CD4-positive, alpha-beta T cell treated with Interleukin-10 for 1 hour (primary cell): ENCODE results near the gene NRGN.
A peak's percentile ranks its signal among the peaks of the same experiment; 100 is the strongest.

Experiments
- DNase-seq: peaks from one replicate; pipeline ENCODE4 v3.0.0-alpha.2; 2020

Gene NRGN

DNA sequence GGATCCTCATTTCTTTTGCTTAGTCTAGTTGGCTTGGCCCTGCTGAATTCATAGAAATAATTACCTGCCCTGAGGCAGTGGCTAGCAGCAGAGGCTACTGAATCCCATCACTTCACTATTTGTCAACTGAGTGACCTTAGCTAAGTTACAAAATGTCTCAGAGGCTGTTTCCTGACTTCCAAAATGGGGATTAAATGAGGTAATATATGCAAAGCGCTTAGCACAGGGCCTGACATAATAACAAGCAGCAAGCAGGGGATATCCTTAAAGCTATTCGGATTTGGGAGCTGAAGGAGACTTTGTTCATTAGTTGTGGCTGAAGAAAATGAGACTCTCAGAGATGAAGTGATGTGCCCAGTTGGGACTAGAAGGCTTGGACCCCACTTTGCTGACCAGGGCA is 2.8 kb downstream of the NRGN start:
- DNase-seq: no peak

DNA sequence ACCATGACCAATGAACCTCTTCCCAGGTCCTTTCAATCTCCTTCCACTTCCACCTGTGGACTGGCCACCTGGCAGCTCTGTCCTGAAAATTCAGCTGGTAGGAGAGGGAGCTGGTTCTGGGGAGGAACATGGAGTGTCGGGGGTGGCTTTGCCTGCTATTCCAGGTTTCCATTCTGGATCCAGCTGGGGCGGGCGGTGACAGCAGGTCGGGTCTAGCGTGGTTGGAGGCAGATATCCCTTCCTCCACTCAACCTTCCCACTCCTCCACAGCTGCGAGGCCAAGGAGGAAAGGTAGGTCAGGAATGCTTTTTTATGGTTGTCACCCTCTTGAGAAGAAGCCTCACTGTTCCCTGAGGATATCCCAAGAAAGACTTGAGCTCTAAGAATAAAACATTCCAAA is 3.3 kb downstream of the NRGN start:
- no peak for DNase-seq

DNA sequence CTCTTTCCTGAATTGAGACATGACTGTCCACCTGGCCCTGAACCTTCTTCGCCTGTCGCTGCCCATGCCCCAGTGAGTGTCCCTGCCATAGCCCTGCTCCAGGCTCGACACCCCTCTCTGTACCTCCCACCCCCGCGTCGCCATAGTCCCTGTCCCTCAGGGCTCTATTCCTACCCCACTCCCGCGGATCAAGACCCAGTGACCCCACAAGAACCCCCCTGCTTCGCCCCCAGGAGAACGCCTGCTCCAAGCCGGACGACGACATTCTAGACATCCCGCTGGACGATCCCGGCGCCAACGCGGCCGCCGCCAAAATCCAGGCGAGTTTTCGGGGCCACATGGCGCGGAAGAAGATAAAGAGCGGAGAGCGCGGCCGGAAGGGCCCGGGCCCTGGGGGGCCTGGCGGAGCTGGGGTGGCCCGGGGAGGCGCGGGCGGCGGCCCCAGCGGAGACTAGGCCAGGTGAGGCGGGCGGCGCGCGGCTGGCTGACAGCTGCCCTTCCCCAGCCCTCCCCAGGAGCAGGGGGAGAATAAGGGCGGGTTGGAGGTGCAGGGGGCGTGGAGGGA is 5.6 kb downstream of the NRGN start:
- DNase-seq: no peak

DNA sequence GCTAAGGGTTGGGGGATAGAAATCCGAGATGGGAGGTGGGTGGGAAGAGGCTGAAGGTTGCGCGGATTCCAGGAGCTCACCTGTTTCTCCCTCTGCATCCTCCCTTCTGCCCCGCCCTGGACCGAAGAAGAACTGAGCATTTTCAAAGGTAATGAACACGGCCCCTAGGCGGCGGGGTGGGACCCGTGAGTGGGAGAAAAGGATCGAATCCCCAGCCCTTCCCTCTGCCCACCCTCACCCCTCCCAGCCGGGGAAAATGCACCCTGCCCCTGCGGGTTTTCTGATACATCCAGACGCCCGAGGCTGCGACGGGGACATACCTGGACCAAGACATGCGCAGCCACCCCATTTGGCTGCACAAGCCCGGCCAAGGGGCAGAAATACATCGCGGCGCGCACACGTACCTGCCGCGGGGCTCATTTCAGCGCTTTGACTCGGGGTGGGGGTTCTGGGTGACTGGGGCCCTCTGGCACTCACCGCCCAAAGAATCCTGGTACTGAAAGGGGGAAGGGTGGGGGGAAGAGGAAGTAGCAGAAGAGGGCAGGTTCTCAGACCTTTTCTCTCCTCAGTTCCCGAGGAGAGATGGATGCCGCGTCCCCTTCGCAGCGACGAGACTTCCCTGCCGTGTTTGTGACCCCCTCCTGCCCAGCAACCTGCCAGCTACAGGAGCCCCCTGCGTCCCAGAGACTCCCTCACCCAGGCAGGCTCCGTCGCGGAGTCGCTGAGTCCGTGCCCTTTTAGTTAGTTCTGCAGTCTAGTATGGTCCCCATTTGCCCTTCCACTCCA is 6.3 kb downstream of the NRGN start:
- peak; percentile 44 for DNase-seq

DNA sequence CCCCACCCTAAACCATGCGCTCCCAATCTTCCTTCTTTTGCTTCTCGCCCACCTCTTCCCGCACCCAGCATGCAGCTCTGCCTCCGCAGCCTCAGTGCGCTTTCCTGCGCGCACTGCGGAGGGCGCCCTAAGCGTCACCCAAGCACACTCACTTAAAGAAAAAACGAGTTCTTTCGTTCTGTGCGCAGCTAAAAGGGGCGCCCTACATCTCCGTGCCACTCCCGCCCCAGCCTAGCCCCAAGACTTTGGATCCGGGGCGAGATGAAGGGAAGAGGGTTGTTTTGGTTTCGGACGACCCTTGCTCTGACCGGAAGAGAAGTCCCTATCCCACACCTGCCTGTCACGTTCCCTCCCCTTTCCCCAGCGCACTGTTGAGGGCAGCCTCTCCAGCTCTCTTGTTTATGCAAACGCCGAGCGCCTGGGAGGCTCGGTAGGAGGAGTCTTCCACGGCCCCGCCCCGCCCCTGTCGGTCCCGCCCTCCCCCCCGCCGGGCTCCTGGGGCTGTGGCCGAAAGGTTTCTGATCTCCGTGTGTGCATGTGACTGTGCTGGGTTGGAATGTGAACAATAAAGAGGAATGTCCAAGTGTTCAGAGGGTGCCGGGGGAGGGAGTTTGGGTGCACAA is 7.0 kb downstream of the NRGN start:
- peak; percentile 85 for DNase-seq

DNA sequence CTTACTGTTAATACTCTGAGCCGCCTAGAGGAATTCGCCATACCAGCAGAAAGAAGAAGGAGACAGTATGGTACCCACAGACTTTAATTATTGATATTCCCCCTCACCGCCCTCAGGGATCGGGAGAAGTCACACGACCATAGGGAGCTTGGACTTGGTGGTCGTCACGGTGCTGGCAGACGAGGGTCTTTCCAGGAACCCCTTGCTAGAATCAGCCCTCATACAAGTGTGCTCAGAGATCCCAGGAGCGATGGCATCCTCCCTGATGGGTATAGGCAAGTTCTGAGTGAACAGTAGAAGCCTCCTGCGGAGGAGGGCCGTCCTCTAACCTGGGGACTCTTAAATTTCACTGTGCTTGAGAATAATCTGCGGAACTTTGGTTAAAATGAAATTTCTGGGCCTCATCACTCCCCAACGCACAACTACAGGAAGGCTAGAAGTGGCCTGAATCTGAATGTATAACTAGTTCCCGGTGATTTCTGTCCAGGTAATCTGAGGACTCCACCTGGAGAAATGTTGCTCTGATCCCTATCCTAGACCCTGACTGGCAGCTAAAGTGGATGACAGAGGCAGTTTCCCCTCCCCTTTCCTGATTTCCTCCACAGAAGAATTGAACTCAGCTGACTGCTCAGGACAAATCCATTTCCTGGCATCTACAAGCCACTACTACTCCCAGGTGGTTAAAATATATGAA is 7.8 kb downstream of the NRGN start:
- no peak for DNase-seq

DNA sequence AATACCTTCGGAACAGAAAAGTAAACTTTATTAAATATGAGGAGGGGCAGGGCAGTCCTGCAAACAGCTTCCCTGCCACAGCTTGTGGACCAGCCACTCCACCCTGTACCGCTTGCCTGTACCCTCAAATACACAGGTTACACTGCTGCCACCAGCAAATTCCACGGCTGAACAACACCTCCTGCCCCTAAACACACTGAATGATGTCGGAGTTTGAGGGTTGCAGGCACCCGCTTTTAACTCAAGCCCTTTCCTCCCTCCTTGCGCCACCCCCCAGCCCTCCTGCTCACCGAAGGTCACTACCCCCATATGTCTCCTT is 8.3 kb downstream of the NRGN start:
- DNase-seq: no peak

DNA sequence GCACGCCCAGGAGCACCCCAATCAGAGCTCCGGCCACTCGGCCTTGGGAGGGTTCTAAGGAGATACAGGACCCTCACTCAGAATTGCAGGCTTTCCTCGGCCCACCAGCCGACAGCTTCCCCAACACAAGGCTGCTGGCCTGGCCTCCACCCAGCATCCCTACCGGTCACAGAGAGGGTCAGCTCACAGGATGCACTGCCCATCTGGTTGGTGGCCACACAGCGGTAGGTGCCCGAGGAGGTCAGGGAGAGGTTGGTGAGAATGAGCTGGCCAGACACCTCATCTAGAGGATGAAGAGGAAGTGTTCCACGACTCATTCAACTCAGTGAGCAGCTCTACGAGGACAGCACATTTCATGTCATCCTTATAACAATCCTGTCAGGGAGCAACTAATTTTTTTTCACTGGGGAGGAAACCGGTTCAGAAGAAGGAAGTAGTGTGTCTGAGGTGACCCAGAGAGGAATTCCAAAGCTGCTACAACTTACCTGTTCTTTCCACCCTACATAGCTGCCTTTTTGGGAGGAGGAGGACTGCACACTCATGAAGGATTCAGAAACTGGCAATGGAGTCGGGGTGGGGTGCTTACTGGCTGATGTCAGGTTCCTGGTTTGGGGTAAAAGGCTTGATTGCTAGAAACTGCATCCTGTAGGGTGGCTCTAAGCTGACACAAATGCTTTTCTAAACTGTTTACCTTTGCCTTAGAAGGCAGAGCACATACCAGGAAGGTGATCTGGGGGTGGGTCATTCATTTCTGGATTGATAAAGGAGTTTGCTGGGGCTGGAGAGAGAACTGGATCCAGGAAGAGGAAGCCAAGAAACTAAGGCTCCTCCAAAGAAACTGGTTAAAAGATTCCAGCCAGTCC is 9.0 kb downstream of the NRGN start:
- no peak for DNase-seq

DNA sequence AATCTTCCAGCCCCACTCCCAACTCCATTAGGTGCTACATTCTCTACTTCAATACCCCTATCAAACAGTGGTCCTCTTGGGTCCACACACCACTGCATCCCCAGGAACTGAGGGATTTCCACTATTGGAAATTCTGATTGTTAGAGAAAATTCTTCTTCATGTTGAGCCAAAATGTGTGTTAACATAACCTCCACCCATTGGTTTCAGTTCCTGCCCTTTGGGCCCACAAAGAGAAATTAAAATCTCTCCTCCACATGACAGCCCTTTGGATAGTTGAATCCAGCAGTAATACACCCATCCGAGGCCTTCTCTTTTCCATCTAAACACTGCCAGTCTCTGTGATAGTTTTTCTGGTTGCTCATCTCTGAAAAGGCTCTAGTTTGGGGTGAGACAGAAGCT is 10.2 kb downstream of the NRGN start:
- DNase-seq: no peak

DNA sequence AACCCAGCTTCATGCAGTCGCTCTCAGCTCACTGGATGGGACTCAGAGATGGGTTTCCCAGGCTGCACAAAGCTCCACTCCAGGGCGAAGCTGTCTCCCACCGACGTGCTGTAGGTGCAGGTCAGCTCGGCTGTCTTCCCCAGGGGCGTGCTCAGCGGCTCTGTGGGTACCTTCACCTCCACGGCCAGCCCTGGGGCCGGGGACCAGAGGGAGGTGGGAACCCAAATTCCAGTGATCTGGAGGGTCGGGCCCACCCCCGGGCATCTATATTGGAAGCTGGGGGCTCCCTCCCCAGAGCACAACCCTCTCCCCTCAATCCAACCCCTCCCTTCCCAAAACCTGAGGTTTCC is 11.6 kb downstream of the NRGN start:
- DNase-seq: no peak

DNA sequence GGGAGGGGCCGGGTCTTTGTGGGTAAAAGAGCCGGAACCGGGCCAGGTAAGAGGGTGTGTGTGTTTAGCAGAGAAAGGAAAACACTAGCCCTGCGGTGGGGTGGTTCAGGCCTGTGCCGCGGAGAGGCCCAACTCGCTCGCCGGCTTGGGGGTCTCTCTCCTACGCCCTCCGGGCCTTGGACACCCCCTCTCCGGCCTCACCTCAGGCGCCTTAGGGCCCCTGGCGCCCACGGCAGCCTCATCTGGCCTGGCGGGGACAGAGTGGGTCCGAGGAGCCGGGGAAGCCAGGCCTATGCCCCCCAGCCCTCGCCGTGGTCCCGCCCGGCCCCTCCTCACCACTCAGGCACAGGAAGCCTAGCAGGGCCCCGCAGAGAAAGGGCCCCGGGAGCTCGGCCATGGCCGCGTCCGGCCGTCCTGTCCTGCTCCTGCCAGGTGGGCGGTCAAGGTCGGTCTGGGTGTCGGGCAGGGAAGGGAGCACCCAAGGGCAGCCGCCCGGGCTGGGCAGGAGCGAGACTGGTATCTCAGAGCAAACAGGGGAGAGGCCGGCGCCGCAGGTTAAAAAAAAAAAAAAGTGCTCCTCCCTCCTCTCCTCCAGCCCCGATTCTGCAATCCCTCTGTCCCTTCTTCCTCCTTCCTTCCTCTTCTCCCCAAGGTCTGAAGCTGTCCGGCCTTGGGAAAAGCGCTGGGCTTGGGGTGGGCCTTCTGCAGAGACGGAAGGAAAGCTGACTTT is 12.2 kb downstream of the NRGN start, which contains the start of gene VSIG2:
Gene VSIG2, minus strand, starts transcription at position 515 of the 730 bp plus-strand sequence. Its CDS starts 118 bp downstream, at position 397.
- DNase-seq: no peak

DNA sequence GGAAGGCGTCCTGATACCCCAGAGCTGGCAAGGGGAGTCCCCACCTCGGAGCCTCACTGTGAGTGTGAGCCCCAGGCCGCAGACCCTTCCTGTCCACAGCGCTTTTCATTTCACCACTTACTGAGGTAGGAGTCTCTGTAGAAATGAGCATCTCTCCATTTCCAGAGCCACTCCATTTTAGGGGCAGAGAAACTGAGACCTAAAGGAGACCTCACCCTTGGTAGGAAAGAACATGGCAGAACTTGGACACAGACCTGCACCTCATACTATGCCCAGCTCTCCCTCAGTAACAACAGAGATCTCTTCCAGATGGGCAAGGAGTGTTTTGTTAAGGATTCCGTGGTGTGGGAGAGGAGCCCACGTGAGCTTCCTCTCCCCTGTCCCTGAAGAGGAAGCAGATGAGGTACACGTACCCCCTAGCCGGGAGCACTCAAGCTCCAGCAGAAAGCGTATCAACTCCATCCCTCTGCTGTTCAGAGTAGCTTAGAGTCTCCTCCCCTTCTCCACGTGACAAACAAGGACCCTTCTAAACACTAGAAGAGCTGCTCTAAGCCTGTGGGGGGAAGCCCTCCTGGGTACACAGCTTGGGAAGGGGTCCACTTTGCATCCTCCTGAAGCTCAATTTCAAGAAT is 12.8 kb downstream of the NRGN start:
- no peak for DNase-seq

DNA sequence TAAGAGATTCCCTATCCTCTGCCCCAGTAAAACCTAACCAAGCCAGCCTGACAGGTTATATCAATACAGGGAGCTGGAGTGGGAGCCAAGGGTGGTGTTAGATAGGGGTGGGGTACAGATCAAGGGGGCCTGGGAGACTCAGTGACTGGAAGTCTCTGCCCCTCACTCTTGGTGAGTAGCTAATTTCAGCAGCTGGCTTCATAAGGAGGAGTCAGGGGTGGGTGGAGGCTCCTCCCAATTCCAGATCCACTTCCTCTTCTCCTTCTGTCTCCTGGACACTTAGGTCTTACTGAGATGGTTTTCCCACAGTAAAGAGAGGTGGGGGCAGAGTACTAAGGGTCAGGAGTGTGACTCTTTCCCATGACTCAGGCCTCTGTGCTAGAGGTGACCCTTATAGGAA is 13.5 kb downstream of the NRGN start:
- DNase-seq: no peak

DNA sequence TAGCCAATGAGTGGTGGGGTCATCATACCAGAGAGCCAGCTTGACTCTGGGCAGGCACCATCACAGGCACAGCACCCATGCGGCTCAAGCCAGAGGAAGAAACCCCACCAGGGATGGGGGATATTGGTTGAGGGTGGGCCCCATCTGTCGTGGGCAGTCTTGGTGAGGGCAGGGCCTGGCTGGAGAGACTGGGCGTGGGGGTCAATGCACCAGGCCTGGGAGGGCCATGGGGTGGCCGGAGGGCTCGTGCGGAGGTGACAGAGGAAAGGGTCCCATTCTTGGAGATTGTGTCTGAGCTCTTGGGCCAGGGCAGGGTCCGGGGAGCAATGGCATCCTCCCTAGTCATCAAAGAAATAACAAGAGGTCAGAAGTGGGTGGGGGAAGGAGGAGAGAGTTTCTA is 13.9 kb downstream of the NRGN start:
- no peak for DNase-seq

DNA sequence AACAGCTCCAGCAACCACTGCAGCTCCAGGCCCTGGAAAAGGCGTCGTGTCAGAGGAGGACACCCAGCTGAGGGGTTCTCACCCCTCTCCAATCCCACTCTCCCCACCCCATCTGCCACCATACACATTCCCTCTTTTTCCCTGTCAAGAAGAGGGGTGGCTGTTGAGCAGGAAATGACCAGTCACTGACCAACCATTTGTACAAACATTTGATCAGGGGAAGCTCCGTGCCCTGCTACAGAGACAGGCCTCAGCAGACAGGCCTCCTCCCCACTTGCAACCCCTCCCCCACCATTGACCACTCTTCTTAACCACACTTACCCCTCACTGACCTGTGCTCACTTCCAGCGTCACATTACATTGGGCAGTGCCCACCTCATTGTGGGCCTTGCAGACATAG is 14.6 kb downstream of the NRGN start:
- no peak for DNase-seq

DNA sequence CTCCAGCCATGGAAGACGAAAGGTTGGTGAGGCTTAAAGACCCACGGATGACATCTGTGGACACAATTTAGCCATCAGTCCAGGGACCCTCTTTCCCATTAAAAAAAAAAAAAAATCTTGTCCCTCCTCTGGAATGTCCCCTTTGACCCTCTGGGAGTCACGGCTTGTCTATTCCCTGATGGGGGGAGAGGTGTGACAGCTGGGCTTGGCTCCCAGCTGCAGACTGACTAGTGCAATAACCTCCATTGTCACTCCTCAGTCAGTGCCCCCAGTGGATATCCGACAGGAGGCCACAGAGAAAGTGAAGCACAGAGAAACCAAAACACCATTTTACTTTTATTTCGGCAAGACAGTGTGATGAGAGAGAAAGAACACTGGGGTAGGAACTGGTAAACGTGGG is 15.0 kb downstream of the NRGN start:
- no peak for DNase-seq

DNA sequence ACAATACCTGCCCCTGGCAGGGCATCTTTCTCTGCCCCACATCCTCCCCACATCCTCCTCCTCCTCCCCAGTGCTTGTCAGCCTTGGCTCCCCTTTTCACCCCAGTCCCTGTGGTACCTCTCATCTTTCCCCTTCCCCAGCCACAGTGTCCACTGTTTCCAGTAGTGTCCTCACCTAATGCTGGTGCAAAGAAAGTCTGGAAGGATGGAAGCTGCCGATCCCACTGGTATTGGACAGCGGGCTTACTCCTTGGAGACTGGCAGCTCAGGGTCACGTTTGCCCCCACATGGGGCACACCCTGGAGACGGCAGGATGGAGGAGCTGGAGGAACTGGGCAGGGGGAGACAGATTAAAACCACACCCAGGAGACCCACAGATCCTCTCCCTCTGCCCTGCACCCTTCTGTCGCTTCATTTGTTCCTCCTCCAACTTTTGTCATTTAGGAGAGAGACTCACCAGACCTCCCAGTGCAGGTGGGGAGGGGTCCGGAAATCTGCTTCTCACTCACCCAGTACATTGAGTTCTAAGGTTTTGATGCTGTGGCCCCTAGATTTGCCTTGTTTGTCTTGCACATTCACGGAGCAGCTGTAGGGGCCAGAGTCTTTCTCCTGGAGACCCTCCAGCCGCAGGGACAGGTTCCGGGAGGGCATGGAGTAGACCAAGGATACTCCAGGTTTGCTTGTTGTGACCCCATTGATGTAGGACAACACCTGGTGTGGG is 16.5 kb downstream of the NRGN start:
- no peak for DNase-seq

DNA sequence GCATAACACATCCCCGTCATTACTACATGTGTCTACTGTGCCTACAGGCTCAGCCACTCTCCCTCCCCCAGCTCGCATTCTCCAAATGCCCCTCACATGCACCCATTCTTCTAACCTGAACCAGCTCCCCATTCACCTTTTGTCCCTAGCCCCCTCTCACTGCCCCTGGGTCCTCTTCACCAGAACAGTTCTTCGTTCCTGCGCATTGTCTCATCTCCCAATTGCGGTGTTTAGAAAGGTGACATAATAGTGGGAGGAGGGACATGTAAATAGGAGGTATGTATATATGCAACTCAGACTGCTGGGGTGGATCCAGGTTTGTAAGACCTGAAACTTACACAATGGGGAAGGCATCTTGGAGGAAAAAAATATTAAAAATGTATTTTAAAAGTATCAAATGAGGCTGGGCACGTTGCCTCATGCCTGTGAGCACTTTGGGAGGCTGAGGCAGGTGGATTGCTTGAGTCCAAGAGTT is 17.0 kb downstream of the NRGN start:
- no peak for DNase-seq

DNA sequence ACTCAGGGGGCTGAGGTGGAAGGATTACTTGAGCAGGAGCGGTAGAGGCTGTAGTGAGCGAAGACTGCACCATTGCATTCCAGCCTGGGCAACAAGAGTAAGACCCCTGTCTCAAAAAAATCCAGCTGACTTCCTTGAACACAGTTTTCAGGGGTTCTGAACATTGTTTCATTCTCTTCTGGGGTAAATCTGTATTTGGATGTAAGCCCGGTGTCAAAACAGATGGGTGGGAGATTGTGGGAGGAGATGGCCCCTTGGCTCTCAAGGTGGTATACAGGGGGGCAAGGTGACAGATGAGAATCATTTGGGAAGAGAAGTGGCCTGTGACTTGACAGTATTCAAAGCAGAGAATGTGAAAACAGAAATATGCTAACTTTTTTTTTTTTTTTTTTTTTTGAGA is 17.6 kb downstream of the NRGN start:
- no peak for DNase-seq

DNA sequence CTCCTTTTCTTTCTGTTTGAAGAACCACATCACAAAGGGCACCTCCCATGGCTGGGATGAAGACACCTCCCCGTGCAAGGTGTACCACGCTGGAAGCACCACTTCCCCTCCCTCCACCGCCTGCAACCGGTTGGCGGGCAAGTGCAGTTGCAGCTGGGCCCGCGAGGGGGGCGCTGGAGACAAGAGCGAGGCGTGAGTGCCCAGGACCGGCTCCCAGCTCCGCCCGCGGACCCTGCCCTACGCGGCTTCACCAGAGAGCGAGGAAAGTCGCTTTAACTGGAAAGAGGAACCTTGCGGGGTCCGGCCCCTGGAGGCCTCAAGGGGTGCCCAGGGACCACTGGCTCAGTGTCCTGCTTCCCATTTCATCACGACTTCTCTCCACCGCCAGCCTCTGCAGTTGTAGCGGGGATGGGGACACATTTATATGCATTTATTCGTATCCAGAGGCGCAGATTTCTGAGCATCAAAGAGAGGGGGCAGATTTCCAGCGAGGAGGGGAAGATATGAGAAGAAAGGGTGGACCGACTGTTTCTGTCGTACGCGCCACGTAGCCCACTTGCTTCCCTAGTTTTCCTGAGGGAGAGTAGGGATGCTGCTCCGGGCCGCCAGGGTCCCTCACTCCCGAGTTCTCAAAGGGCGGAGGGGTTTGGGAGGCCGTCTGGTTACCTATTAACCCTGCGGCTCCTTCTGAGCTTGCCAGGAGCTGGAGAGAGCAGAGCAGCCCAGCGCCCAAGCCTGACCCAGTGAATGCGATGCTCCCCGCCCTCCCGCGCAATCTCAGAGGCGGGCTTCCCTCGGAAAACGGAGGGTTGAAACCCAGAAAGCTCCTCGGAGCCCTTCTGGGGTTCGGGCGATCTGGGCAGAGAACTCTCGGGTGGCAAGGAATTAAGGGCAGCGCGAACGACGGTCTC is 18.9 kb downstream of the NRGN start:
- DNase-seq: peak; percentile 68
